IMR-90 (cell line): ENCODE results near the gene TBC1D22A. TPM values are rescaled to one million over a fixed set of nuclear protein-coding genes. Genes with fewer than 3 reads are reported as not detected.

Source experiments
- ATAC-seq: fragments of 200-7000 bp; cut with Tn5 transposase; 2 replicates; pipeline ENCODE4 v1.9.1; 2020; ENCODE audit warnings: low read depth, mild to moderate bottlenecking, moderate library complexity
- BruUV-seq: library from RNA; stranded (reverse); fragments of 400-500 nt; replicated peaks from 2 replicates; lab custom pipeline; 2021; lab: Mats Ljungman, UMichigan
- CTCF ChIA-PET: fragments of 300-600 bp; formaldehyde crosslinking; extraction: SDS; loops from one replicate; lab custom pipeline; 2021; ENCODE audit warnings: antibody characterized with exemption; lab: Yijun Ruan, JAX
- POLR2A ChIA-PET: fragments of 300-600 bp; sonication (Branson Sonifier 250); formaldehyde crosslinking; loops from one replicate; lab custom pipeline; 2022; ENCODE audit warnings: antibody characterized with exemption; ENCODE audit not compliant: unreplicated experiment; lab: Charles Lee
- DNase-seq: peaks from one replicate; pipeline ENCODE4 v3.0.0; 2013
- H2AFZ ChIP-seq: replicated peaks from 2 replicates; pipeline ENCODE3; 2013; ENCODE audit warnings: low read length, mild to moderate bottlenecking; ENCODE audit not compliant: poor library complexity
- H2AK5ac ChIP-seq: 2 replicates; pipeline ENCODE4 v1.6.1; 2013; ENCODE audit warnings: low read depth, low read length, inconsistent platforms
- H2AK9ac ChIP-seq: replicated peaks from 2 replicates; pipeline ENCODE3; 2013; ENCODE audit warnings: mild to moderate bottlenecking, low read depth, low read length, moderate library complexity; ENCODE audit not compliant: poor library complexity
- H2BK120ac ChIP-seq: 2 replicates; pipeline ENCODE4 v1.6.1; 2013; ENCODE audit warnings: low read depth, low read length, inconsistent platforms
- H2BK15ac ChIP-seq: 3 replicates; pipeline ENCODE4 v1.6.1; 2013; ENCODE audit warnings: low read depth, low read length, inconsistent platforms
- H2BK20ac ChIP-seq: 2 replicates; pipeline ENCODE4 v1.6.1; 2013; ENCODE audit warnings: low read depth, mild to moderate bottlenecking, inconsistent platforms, low read length, moderate library complexity
- H2BK5ac ChIP-seq: 2 replicates; pipeline ENCODE4 v1.6.1; 2013; ENCODE audit warnings: mild to moderate bottlenecking, low read depth, low read length, inconsistent platforms; ENCODE audit not compliant: poor library complexity, severe bottlenecking
- H3K14ac ChIP-seq: replicated peaks from 2 replicates; pipeline ENCODE4 v1.6.1; 2013; ENCODE audit warnings: low read depth, low read length, inconsistent platforms
- H3K18ac ChIP-seq: 2 replicates; pipeline ENCODE4 v1.6.1; 2013; ENCODE audit warnings: low read depth, low read length, control low read depth
- H3K23ac ChIP-seq: 2 replicates; pipeline ENCODE4 v1.6.1; 2013; ENCODE audit warnings: low read depth, low read length, inconsistent platforms
- H3K27ac ChIP-seq: 2 replicates; pipeline ENCODE4 v1.5.1; 2013; ENCODE audit warnings: mild to moderate bottlenecking, control low read depth, low read length; ENCODE audit not compliant: insufficient read depth
- H3K27me3 ChIP-seq: 2 replicates; pipeline ENCODE4 v1.6.1; 2013; ENCODE audit warnings: low read length; ENCODE audit not compliant: control insufficient read depth, insufficient read depth
- H3K36me3 ChIP-seq: 2 replicates; pipeline ENCODE4 v1.6.1; 2013; ENCODE audit warnings: low read length, mixed read lengths; ENCODE audit not compliant: control insufficient read depth, insufficient read depth
- H3K4ac ChIP-seq: 2 replicates; pipeline ENCODE4 v1.6.1; 2013; ENCODE audit warnings: low read depth, low read length, inconsistent platforms
- H3K4me1 ChIP-seq: 2 replicates; pipeline ENCODE4 v1.6.1; 2013; ENCODE audit warnings: low read length, mixed read lengths; ENCODE audit not compliant: control insufficient read depth, insufficient read depth
- H3K4me2 ChIP-seq: 2 replicates; pipeline ENCODE4 v1.6.1; 2013; ENCODE audit warnings: low read depth, mild to moderate bottlenecking, control low read depth, low read length, moderate library complexity
- H3K4me3 ChIP-seq: 2 replicates; pipeline ENCODE4 v1.5.1; 2013; ENCODE audit warnings: low read depth, mild to moderate bottlenecking, control low read depth, low read length, moderate library complexity; ENCODE audit not compliant: insufficient read depth
- H3K56ac ChIP-seq: 2 replicates; pipeline ENCODE4 v1.6.1; 2013; ENCODE audit warnings: low read length, inconsistent platforms; ENCODE audit not compliant: insufficient read depth; ENCODE audit errors: extremely low read depth
- H3K79me1 ChIP-seq, 2 experiments: 2 replicates each; pipeline ENCODE4 v1.6.1; 2013; ENCODE audit warnings: low read length in 2 of 2, inconsistent platforms in 1 of 2, low read depth in 1 of 2
- H3K9ac ChIP-seq: 2 replicates; pipeline ENCODE4 v1.6.1; 2013; ENCODE audit warnings: low read depth, low read length, control low read depth
- H3K9me1 ChIP-seq: 2 replicates; pipeline ENCODE4 v1.6.1; 2013; ENCODE audit warnings: low read length, inconsistent platforms; ENCODE audit not compliant: insufficient read depth
- H3K9me3 ChIP-seq: 2 replicates; pipeline ENCODE4 v1.6.1; 2013; ENCODE audit warnings: low read length; ENCODE audit not compliant: control insufficient read depth, insufficient read depth
- H4K20me1 ChIP-seq: 2 replicates; pipeline ENCODE4 v1.6.1; 2013; ENCODE audit warnings: low read length, inconsistent platforms; ENCODE audit not compliant: insufficient read depth
- H4K5ac ChIP-seq: 2 replicates; pipeline ENCODE4 v1.6.1; 2013; ENCODE audit warnings: mild to moderate bottlenecking, low read depth, low read length, control low read depth
- H4K8ac ChIP-seq, 2 experiments: 2 replicates each; pipeline ENCODE4 v1.6.1; 2013; ENCODE audit warnings: low read depth in 2 of 2, low read length in 2 of 2, control low read depth in 1 of 2, inconsistent platforms in 1 of 2
- H4K91ac ChIP-seq: 2 replicates; pipeline ENCODE4 v1.6.1; 2013; ENCODE audit warnings: low read depth, low read length, inconsistent platforms; ENCODE audit not compliant: insufficient read depth
- BHLHE40 ChIP-seq: fragments of 150-350 bp; IDR thresholded peaks from 2 replicates; pipeline ENCODE4 v1.6.1; 2016; ENCODE audit warnings: mild to moderate bottlenecking, low read depth, low read length
- CHD1 ChIP-seq: IDR thresholded peaks from 2 replicates; pipeline ENCODE4 v1.6.1; 2012; ENCODE audit warnings: low read depth, low read length, improper control_type of control experiment
- FOS ChIP-seq: fragments of 150-350 bp; IDR thresholded peaks from 2 replicates; pipeline ENCODE4 v1.6.1; 2016; ENCODE audit warnings: low read depth, low read length
- MAZ ChIP-seq: IDR thresholded peaks from 2 replicates; pipeline ENCODE4 v1.6.1; 2012; ENCODE audit warnings: low read depth, mild to moderate bottlenecking, low read length, improper control_type of control experiment, moderate library complexity, borderline replicate concordance
- RAD21 ChIP-seq: IDR thresholded peaks from 2 replicates; pipeline ENCODE4 v1.6.1; 2012; ENCODE audit warnings: low read length, improper control_type of control experiment
- RFX5 ChIP-seq: IDR thresholded peaks from 2 replicates; pipeline ENCODE4 v1.8.0; 2012; ENCODE audit warnings: low read depth, mild to moderate bottlenecking, low read length, moderate library complexity
- SMC3 ChIP-seq: fragments of 150-350 bp; IDR thresholded peaks from 2 replicates; pipeline ENCODE4 v1.6.1; 2016; ENCODE audit warnings: low read depth, mild to moderate bottlenecking, antibody characterized with exemption, low read length, moderate library complexity
- WGBS, 2 experiments: methylation state at CpG; one replicate each; pipeline versions ENCODE4 v1.1.5 to v1.1.7; 2013; ENCODE audit warnings: missing lambda C conversion rate in 2 of 2; ENCODE audit not compliant: insufficient read length in 1 of 2; ENCODE audit errors: extremely low coverage in 2 of 2; 5-methylcytosine and 5-hydroxymethylcytosine counted together
- dilution Hi-C: fragments of 300-500 bp; cut with HindIII; formaldehyde crosslinking; loops from one replicate; pipeline ENCODE4 v1.14.3; 2018; ENCODE audit warnings: low sequenced_read_pairs; ENCODE audit not compliant: unreplicated experiment
- in situ Hi-C: fragments of 300-500 bp; cut with MboI; formaldehyde crosslinking; loops from 3 replicates; pipeline ENCODE4 v1.14.3; 2019; ENCODE audit warnings: low sequenced_read_pairs, inconsistent platforms, mixed read lengths
- intact Hi-C: fragments of 100-400 bp; cut with micrococcal nuclease; formaldehyde crosslinking; loops from 2 replicates; pipeline ENCODE4 v1.10.0; 2022
- polyA plus RNA-seq, 3 experiments: library from polyadenylated mRNA; depleted of rRNA; stranded (reverse); fragments of >200 nt; gene quantifications; 2 replicates each; pipeline ENCODE4 v1.2.3, GENCODE V29; 2012; ENCODE audit warnings: low replicate concordance in 1 of 3
- total RNA-seq: library from RNA; depleted of rRNA; stranded (reverse); fragments of >200 nt; gene quantifications from 2 replicates; pipeline ENCODE4 v1.2.3, GENCODE V29; 2012
- TF ChIP-seq, protein P1 (sequence below): fragments of 150-350 bp; IDR thresholded peaks from 2 replicates; pipeline ENCODE4 v1.6.1; 2016; ENCODE audit warnings: low read depth, mild to moderate bottlenecking, low read length, moderate library complexity, borderline replicate concordance

TBC1D22A gene
- total and polyA plus RNA-seq, 2 of the 4 experiments (the other 2 are of a cell fraction) = 9.0 to 16.7 TPM

GRCh38 chr22:46976143-46976542 lies 213.7 kb downstream of the TBC1D22A start:
- Histone ChIP-seq H4K20me1 (no peaks in the 10 kb centered on the region; the same call in 1 of the 2 replicates), H3K4ac (no peak overlapping the region), H2BK5ac (no peak overlapping the region), H4K8ac (no peak overlapping the region), H3K14ac (no peak overlapping the region), H4K91ac (no peak overlapping the region), H3K79me1 (peaks cover 3 to 18% of the 10 kb centered on the region in 2 experiments; a peak in 3 of 4 replicates), H3K9me3 (no peaks in the 10 kb centered on the region), H3K36me3 (peaks cover 18% of the 10 kb centered on the region), H2AK9ac (no peak overlapping the region), H3K23ac (no peak overlapping the region), H3K27ac (no peak overlapping the region), H2AK5ac (no peak overlapping the region), H3K18ac (no peak overlapping the region), H4K5ac (no peak overlapping the region), H2BK120ac (no peak overlapping the region), H3K9me1 (peaks cover 20% of the 10 kb centered on the region; the same call in 1 of the 2 replicates), H3K56ac (no peak overlapping the region), H2AFZ (no peak overlapping the region), H2BK15ac (no peak overlapping the region), H3K4me3 (no peak overlapping the region), H3K4me1 (peaks cover 7% of the 10 kb centered on the region), H3K27me3 (no peaks in the 10 kb centered on the region), H2BK20ac (no peak overlapping the region), H3K4me2 (no peak overlapping the region), H3K9ac (no peak overlapping the region)
- ATAC-seq = no peak
- POLR2A ChIA-PET = no interaction called here
- TF ChIP-seq CHD1 (no peak), FOS (no peak), RFX5 (no peak), SMC3 (no peak), RAD21 (no peak), BHLHE40 (no peak), MAZ (no peak)
- TF ChIP-seq, protein P1, sequence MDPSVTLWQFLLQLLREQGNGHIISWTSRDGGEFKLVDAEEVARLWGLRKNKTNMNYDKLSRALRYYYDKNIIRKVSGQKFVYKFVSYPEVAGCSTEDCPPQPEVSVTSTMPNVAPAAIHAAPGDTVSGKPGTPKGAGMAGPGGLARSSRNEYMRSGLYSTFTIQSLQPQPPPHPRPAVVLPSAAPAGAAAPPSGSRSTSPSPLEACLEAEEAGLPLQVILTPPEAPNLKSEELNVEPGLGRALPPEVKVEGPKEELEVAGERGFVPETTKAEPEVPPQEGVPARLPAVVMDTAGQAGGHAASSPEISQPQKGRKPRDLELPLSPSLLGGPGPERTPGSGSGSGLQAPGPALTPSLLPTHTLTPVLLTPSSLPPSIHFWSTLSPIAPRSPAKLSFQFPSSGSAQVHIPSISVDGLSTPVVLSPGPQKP = no peak
- BruUV-seq = no TSS peak
- WGBS, 2 experiments = 67% methylated on average over 4 of the region's 13 CpGs; no CpG with 5 or more reads in 1 of the 2 experiments
- in situ Hi-C loops = no loop called here
- intact Hi-C loops = no loop called here
- CTCF ChIA-PET = no interaction called here
- dilution Hi-C loops = no loop called here
- no peak for DNase-seq
